Measurements from ENCODE around the gene NDRG2.
"Not testable (repeated sequence)": the region's sequence is repeated elsewhere in the genome, so short reads cannot be mapped to it uniquely, and the experiment has no call there.

Gene NDRG2

DNA sequence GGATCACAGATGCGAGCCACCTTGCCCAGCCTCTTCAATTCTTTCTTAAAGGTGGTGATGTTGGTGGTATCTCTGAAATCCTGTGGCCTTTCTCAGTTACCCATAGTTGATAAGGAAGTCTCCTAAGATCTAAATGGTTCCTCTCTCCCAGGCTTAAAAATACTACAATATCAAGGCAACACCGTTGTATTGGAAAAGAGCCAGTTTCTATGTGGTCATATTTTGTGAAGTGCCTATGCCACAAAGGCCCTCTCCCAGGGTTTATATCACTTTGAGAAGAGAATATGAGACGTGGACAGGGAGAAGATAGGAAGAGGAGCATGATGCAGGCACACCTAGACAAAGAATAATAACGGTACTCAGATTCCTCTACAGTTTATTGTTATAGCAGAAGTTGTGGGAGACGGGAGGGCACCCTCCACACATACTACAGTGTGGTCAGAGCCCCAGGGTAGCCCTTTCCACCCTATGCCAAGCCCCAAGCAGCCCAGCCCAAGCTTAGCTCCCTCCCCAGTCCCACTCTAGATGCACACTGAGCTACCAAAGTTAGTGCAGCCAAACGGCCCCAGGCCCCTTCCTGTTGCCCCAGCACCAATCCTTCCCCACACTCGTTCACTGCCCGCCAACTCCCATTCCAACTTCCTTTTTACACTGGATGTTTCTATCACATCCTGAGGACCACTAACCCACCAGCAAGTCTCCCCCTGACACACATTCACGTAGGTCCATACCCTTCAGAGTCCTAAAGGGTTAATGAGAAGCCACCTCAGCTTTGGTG, 8.3 kb downstream of the NDRG2 start:
- H3K4me1 ChIP-seq: no peaks in the 10 kb centered on the region
- H3K4me2 ChIP-seq: no peak overlapping the region
- TF ChIP-seq Cebpa-rat (IDR thresholded peaks at IDR 0.05): no peak

GRCh38 chr14:21015312-21015711, 9.5 kb downstream of the NDRG2 start:
- Histone ChIP-seq H3K27ac (no peak overlapping the region), H3K4me1 (no peaks in the 10 kb centered on the region), H3K4me3 (no peak overlapping the region), H3K9ac (no peak overlapping the region), H4K20me1 (no peaks in the 10 kb centered on the region), H3K9me3 (no peaks in the 10 kb centered on the region), H3K27me3 (no peaks in the 10 kb centered on the region), H3K4me2 (no peak overlapping the region), H3K36me3 (peaks cover 26% of the 10 kb centered on the region)
- TF ChIP-seq Cebpa-rat (IDR thresholded peaks at IDR 0.05): no peak

More for the DNA sequence above, 8.3 kb downstream of the NDRG2 start:
- Histone ChIP-seq H3K9me3 (no peaks in the 10 kb centered on the region), H3K27me3 (no peaks in the 10 kb centered on the region), H4K20me1 (no peaks in the 10 kb centered on the region), H3K36me3 (peaks cover 32% of the 10 kb centered on the region), H3K4me3 (no peak overlapping the region), H3K9ac (no peak overlapping the region), H3K27ac (no peak overlapping the region)

DNA sequence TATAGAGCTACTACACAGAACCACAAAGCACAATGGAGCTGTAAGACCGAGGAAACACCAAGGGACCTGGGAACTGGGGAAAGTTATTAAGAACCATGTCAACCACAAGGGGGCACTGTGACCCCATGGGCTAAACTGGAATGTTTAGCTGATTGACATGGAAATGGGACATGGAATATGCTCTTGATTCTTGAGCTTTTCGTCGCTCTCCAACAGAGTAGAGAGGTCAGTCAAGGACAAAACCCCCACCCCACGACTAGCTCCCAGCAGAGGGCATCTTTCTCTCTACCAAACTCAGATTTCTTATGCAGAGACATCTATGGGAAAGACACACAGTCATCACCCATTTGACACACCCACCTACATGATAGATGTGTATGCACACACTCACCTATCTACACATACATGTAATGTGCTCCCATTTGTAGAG, 10.1 kb downstream of the NDRG2 start:
- H3K9me3 ChIP-seq: no peaks in the 10 kb centered on the region
- peaks cover 26% of the 10 kb centered on the region for H3K36me3 ChIP-seq
- H3K4me2 ChIP-seq: no peak overlapping the region
- no peak overlapping the region for H3K9ac ChIP-seq
- H3K27ac ChIP-seq: no peak overlapping the region
- no peaks in the 10 kb centered on the region for H3K4me1 ChIP-seq
- no peaks in the 10 kb centered on the region for H4K20me1 ChIP-seq
- H3K27me3 ChIP-seq: no peaks in the 10 kb centered on the region
- no peak overlapping the region for H3K4me3 ChIP-seq
- TF ChIP-seq Cebpa-rat (IDR thresholded peaks at IDR 0.05): no peak

DNA sequence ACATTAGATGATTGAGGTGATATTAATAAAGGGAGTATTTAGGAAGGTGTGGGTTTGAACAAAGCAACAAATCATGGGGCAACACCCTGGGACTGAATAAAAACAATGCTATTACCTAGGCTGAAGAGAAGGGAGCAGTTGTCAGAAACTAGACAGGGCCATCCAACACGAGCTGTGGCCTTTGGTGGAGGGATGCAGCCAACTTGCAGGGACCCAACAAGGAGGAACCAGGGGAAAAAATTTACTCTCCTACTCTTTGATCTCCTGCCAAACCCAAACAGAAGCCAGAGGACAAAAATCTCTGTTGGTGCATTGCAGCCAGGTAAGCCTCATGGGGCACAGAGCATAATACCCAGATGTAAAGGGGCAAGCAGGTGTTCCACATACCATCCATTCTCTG, 13.7 kb downstream of the NDRG2 start:
- H3K4me3 ChIP-seq: no peak overlapping the region
- H3K36me3 ChIP-seq: no peaks in the 10 kb centered on the region
- no peak overlapping the region for H3K9ac ChIP-seq
- no peaks in the 10 kb centered on the region for H4K20me1 ChIP-seq
- no peaks in the 10 kb centered on the region for H3K9me3 ChIP-seq
- no peaks in the 10 kb centered on the region for H3K4me1 ChIP-seq
- no peak overlapping the region for H3K27ac ChIP-seq
- H3K27me3 ChIP-seq: no peaks in the 10 kb centered on the region
- TF ChIP-seq Cebpa-rat (IDR thresholded peaks at IDR 0.05): no peak
- H3K4me2 ChIP-seq: no peak overlapping the region

GRCh38 chr14:21009721-21010120, 15.1 kb downstream of the NDRG2 start:
- not testable (repeated sequence) for H3K27ac ChIP-seq, H4K20me1 ChIP-seq, H3K4me2 ChIP-seq, H3K27me3 ChIP-seq, H3K36me3 ChIP-seq, H3K4me1 ChIP-seq, H3K4me3 ChIP-seq, H3K9ac ChIP-seq, H3K9me3 ChIP-seq

GRCh38 chr14:21003788-21004346, 21.0 kb downstream of the NDRG2 start:
- H3K9ac ChIP-seq: no peak overlapping the region
- no peak overlapping the region for H3K4me3 ChIP-seq
- H3K4me1 ChIP-seq: peaks cover 8% of the 10 kb centered on the region
- no peak for TF ChIP-seq Cebpa-rat (IDR thresholded peaks at IDR 0.05)
- peak overlapping the region; percentile 4; the same call in 1 of the 2 replicates for H3K4me2 ChIP-seq
- no peaks in the 10 kb centered on the region for H4K20me1 ChIP-seq
- no peaks in the 10 kb centered on the region for H3K36me3 ChIP-seq
- H3K27me3 ChIP-seq: no peaks in the 10 kb centered on the region
- H3K9me3 ChIP-seq: no peaks in the 10 kb centered on the region
- H3K27ac ChIP-seq: no peak overlapping the region

DNA sequence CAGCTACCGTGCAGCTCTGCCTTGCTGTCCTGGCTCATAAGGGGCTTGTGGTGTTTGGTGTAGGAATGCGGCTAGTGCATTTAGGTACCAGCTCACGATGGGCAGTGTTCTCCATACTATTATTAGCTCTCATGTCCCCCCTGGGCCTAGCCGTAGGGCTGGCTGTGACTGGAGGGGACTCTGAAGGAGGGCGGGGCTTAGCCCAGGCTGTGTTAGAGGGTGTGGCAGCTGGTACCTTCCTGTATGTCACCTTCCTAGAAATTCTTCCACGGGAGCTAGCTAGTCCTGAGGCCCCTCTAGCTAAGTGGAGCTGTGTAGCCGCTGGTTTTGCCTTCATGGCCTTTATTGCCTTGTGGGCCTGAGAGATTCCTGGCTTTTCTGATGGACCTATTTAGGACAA, 23.6 kb downstream of the NDRG2 start:
- Histone ChIP-seq H3K9ac (no peak overlapping the region), H3K27ac (no peak overlapping the region), H3K4me1 (peaks cover 8% of the 10 kb centered on the region), H3K4me2 (no peak overlapping the region), H3K27me3 (no peaks in the 10 kb centered on the region), H3K36me3 (peaks cover 15% of the 10 kb centered on the region), H3K9me3 (no peaks in the 10 kb centered on the region), H4K20me1 (no peaks in the 10 kb centered on the region), H3K4me3 (no peak overlapping the region)
- no peak for TF ChIP-seq Cebpa-rat (IDR thresholded peaks at IDR 0.05)

- H3K4me3 ChIP-seq: no peak overlapping the region
- peaks cover 31% of the 10 kb centered on the region for H3K36me3 ChIP-seq
- H3K4me1 ChIP-seq: peaks cover 8% of the 10 kb centered on the region
- H4K20me1 ChIP-seq: no peaks in the 10 kb centered on the region
- no peak for TF ChIP-seq Cebpa-rat (IDR thresholded peaks at IDR 0.05)
- no peak overlapping the region for H3K4me2 ChIP-seq
- no peak overlapping the region for H3K9ac ChIP-seq
- H3K27me3 ChIP-seq: no peaks in the 10 kb centered on the region
- H3K27ac ChIP-seq: no peak overlapping the region
- no peaks in the 10 kb centered on the region for H3K9me3 ChIP-seq
Measured at GRCh38 chr14:20999591-20999990, 25.3 kb downstream of the NDRG2 start.

DNA sequence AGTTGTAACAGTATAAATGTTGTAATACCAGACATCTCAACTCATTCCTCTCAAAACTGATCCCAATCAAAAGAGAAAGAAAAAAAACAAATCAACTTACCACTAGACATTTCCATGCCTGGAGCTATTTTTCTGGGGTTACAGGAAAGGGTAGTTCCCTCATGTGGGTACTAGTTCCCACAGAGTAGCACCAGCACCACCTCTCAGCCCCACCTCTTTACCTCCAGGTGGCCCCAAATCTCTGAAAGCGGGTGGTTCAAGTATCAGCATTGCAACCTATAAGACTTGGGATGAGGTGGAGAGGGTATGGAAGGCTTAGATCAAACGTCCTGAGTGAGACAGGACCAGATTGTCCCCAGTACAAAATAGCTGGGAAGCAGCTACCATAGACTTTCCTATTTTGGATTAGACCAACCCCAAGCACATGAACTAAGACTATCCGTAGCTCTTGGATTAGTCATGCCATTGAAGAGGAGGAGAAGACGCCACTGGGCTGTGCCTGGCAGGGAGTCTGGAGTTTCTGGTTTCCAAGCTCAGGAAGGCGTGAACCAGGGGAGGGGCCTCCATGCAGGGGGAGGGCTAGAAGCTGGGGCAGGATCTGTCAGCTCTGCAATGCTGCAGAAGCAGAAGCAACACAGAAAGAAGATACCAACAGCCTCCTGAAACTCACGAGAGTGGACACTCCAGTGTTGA, 26.0 kb downstream of the NDRG2 start, which contains the start of gene SLC39A2:
SLC39A2 (plus strand) TSS at position 620 of the 693 bp plus-strand sequence. CDS start 154 bp downstream, outside the sequence.
- no peak within 1 kb of the TSS for H3K4me3 ChIP-seq
- no peak within 1 kb of the TSS for H3K9ac ChIP-seq
- no peaks in the 10 kb centered on the region for H3K27me3 ChIP-seq
- H3K27ac ChIP-seq: no peak within 1 kb of the TSS
- H3K4me2 ChIP-seq: no peak within 1 kb of the TSS
- TF ChIP-seq Cebpa-rat (IDR thresholded peaks at IDR 0.05): no peak
- H4K20me1 ChIP-seq: no peaks in the 10 kb centered on the region
- H3K4me1 ChIP-seq: peaks cover 2% of the 10 kb centered on the region
- H3K36me3 ChIP-seq: peaks cover 39% of the 10 kb centered on the region
- no peaks in the 10 kb centered on the region for H3K9me3 ChIP-seq

DNA sequence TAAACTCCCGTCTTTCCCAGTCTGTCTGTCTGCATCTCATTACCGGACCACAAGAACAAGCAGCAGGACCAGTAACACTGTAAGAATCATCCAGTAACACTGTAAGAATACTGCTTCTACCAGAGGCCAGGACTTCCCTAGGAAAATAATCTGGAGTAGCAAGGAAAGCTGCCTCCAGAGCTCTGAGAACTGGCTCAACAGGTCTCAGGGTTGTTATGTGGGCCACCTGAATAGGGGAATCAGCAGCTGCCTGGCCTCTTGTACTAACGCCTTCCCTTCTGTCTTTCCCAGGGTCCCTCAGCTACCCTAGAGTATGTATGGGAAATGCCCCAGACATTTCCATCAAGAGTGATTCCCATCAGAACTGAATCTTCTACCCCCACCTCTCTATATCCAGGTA, 26.7 kb downstream of the NDRG2 start:
- Histone ChIP-seq H3K27me3 (no peaks in the 10 kb centered on the region), H3K9ac (no peak overlapping the region), H3K36me3 (peaks cover 45% of the 10 kb centered on the region), H3K4me1 (no peaks in the 10 kb centered on the region), H3K9me3 (no peaks in the 10 kb centered on the region), H3K4me2 (no peak overlapping the region), H3K27ac (no peak overlapping the region), H4K20me1 (no peaks in the 10 kb centered on the region), H3K4me3 (no peak overlapping the region)
- no peak for TF ChIP-seq Cebpa-rat (IDR thresholded peaks at IDR 0.05)

Measured in BLaER1 (cell line).